Prostate gland (tissue), 2 donors: ENCODE measurements around the gene EDN2. TPM values are rescaled to one million over a fixed set of nuclear protein-coding genes. Genes with fewer than 3 reads are reported as not detected.

Experiments used
- DNase-seq: peaks from one replicate; pipeline ENCODE4 v3.0.0-alpha.2; 2019; ENCODE audit warnings: low spot score
- H3K27ac ChIP-seq, 2 donors: fragments of 200-600 bp; sonication (generic); 2 replicates each; pipeline ENCODE4 v1.5.1; 2017 to 2019
- H3K27me3 ChIP-seq: fragments of 200-600 bp; sonication (generic); replicated peaks from 2 replicates; pipeline ENCODE4 v1.5.1; 2019; ENCODE audit not compliant: insufficient read depth
- H3K36me3 ChIP-seq, 2 donors: fragments of 200-600 bp; sonication (generic); 1 replicate in 1 of 2; 2 replicates in 1 of 2; pipeline versions ENCODE4 v1.5.1 to v1.8.1; 2017 to 2019
- H3K4me1 ChIP-seq: fragments of 200-600 bp; sonication (generic); replicated peaks from 2 replicates; pipeline ENCODE4 v1.5.1; 2019
- H3K4me3 ChIP-seq, 2 donors: fragments of 200-600 bp; sonication (generic); 2 replicates each; pipeline ENCODE4 v1.5.1; 2017 to 2019
- H3K9me3 ChIP-seq: fragments of 200-600 bp; sonication (generic); 2 replicates; pipeline ENCODE4 v1.5.1; 2017
- CTCF ChIP-seq, 4 experiments: fragments of 200-600 bp in 2 of 4; fragments of 450-650 bp in 2 of 4; sonication (generic) in 2 of 4; IDR thresholded peaks; 1 replicate in 3 of 4; 2 replicates in 1 of 4; pipeline ENCODE4 v1.5.1; 2016 to 2019; ENCODE audit warnings: antibody characterized with exemption in 4 of 4, mild to moderate bottlenecking in 2 of 4, moderate library complexity in 2 of 4
- POLR2A ChIP-seq: fragments of 450-650 bp; IDR thresholded peaks from one replicate; pipeline ENCODE4 v1.6.1; 2016; ENCODE audit warnings: antibody characterized with exemption, mild to moderate bottlenecking
- POLR2AphosphoS5 ChIP-seq: sonication (generic); formaldehyde crosslinking; IDR thresholded peaks from one replicate; pipeline ENCODE4 v1.6.1; 2017; ENCODE audit warnings: antibody characterized with exemption
- WGBS: methylation state at CpG from one replicate; pipeline ENCODE4 v1.1.5; 2018; 5-methylcytosine and 5-hydroxymethylcytosine counted together
- intact Hi-C: fragments of 100-400 bp; cut with DNase I; formaldehyde crosslinking; loops from one replicate; pipeline ENCODE4 v1.14.2; 2022
- total RNA-seq, 2 donors: library from RNA; depleted of rRNA; stranded (reverse); fragments of >200 nt; gene quantifications; one replicate each; pipeline ENCODE4 v1.1.0, GENCODE V29; 2016

Gene EDN2
- total RNA-seq, 2 donors from 2014 or later: 2.6 to 12.6 TPM

GRCh38 chr1:41503538-41504113, 19.1 kb upstream of the EDN2 start:
- no peaks in the 10 kb centered on the region for H3K36me3 ChIP-seq
- H3K4me1 ChIP-seq: peaks cover 26% of the 10 kb centered on the region
- no peaks in the 10 kb centered on the region for H3K27me3 ChIP-seq
- H3K4me3 ChIP-seq: no peak overlapping the region
- no peaks in the 10 kb centered on the region for H3K9me3 ChIP-seq
- 96% methylated on average over 11 of the region's 11 CpGs for WGBS
- TF ChIP-seq CTCF (IDR thresholded peaks at IDR 0.05): no peak
- no peak overlapping the region for H3K27ac ChIP-seq
- DNase-seq: no peak
- intact Hi-C loops: no loop called here

GRCh38 chr1:41502912-41503311, 18.4 kb upstream of the EDN2 start:
- Histone ChIP-seq H3K9me3 (no peaks in the 10 kb centered on the region), H3K27ac (no peak overlapping the region), H3K36me3 (no peaks in the 10 kb centered on the region), H3K4me1 (peaks cover 33% of the 10 kb centered on the region), H3K4me3 (no peak overlapping the region), H3K27me3 (no peaks in the 10 kb centered on the region)
- 71% methylated on average over 5 of the region's 5 CpGs for WGBS
- intact Hi-C loops: no loop called here
- no peak for DNase-seq
- TF ChIP-seq POLR2A: no peak
- no peak for TF ChIP-seq POLR2AphosphoS5
- no peak for TF ChIP-seq CTCF (IDR thresholded peaks at IDR 0.05)

- Histone ChIP-seq H3K27me3 (no peaks in the 10 kb centered on the region), H3K4me1 (peaks cover 37% of the 10 kb centered on the region), H3K9me3 (no peaks in the 10 kb centered on the region), H3K4me3 (no peak overlapping the region), H3K27ac (peak overlapping the region; percentile 76 to 89), H3K36me3 (no peaks in the 10 kb centered on the region)
- no peak for TF ChIP-seq CTCF (IDR thresholded peaks at IDR 0.05)
- TF ChIP-seq POLR2AphosphoS5: peak; percentile 84
- peak; percentile 59 for TF ChIP-seq POLR2A
- 58% methylated on average over 12 of the region's 20 CpGs for WGBS
- intact Hi-C loops: no loop called here
- DNase-seq: peak; percentile 96
These were observed 17.1 kb upstream of the EDN2 start for GRCh38 chr1:41501581-41501980.

- peak overlapping the region; percentile 76 to 89 for H3K27ac ChIP-seq
These were observed 16.5 kb upstream of the EDN2 start for GRCh38 chr1:41500781-41501518.

More at GRCh38 chr1:41500781-41501518, 16.5 kb upstream of the EDN2 start:
- Histone ChIP-seq H3K4me1 (peaks cover 42% of the 10 kb centered on the region), H3K4me3 (no peak overlapping the region), H3K9me3 (no peaks in the 10 kb centered on the region), H3K36me3 (no peaks in the 10 kb centered on the region), H3K27me3 (no peaks in the 10 kb centered on the region)
- intact Hi-C loops: no loop called here
- TF ChIP-seq POLR2A (no peak), CTCF (IDR thresholded peaks at IDR 0.05) (no peak), POLR2AphosphoS5 (no peak)
- no peak for DNase-seq
- 62% methylated on average over 7 of the region's 7 CpGs for WGBS
